WTC11 (cell line): ENCODE measurements around the gene PRSS56. TPM values are rescaled to one million over a fixed set of nuclear protein-coding genes. Genes with fewer than 3 reads are reported as not detected.

Source experiments
- ATAC-seq: fragments of 200-7000 bp; cut with Tn5 transposase; 2 replicates; pipeline ENCODE4 v1.10.0; 2021; ENCODE audit warnings: mild to moderate bottlenecking, moderate library complexity
- CTCF ChIA-PET: fragments of 300-600 bp; sonication (Branson Sonifier 250); formaldehyde crosslinking; loops from one replicate; lab custom pipeline; 2021; ENCODE audit warnings: antibody characterized with exemption; lab: Charles Lee
- POLR2A ChIA-PET: fragments of 350-600 bp; sonication (Branson Sonifier 250); formaldehyde crosslinking; loops from one replicate; lab custom pipeline; 2021; ENCODE audit warnings: antibody characterized with exemption; lab: Charles Lee
- DNase-seq: peaks from one replicate; pipeline ENCODE4 v3.0.0; 2021; ENCODE audit warnings: low spot score
- H3K27ac Mint-ChIP-seq: 2 replicates; pipeline ENCODE4 v1.8.0; 2021; ENCODE audit warnings: mixed read lengths
- H3K27me3 Mint-ChIP-seq: 2 replicates; pipeline ENCODE4 v1.8.0; 2021; ENCODE audit warnings: low read depth, mild to moderate bottlenecking, moderate library complexity, mixed read lengths
- H3K36me3 Mint-ChIP-seq: 2 replicates; pipeline ENCODE4 v1.8.0; 2021; ENCODE audit warnings: mixed read lengths
- H3K4me1 Mint-ChIP-seq: 2 replicates; pipeline ENCODE4 v1.8.0; 2022; ENCODE audit warnings: mixed read lengths
- H3K4me3 Mint-ChIP-seq: 2 replicates; pipeline ENCODE4 v1.8.0; 2021; ENCODE audit warnings: mild to moderate bottlenecking, moderate library complexity, mixed read lengths
- H3K9me3 Mint-ChIP-seq: 2 replicates; pipeline ENCODE4 v1.8.0; 2021; ENCODE audit warnings: mixed read lengths
- CREB1 ChIP-seq: sonication (generic); formaldehyde crosslinking; IDR thresholded peaks from 2 replicates; pipeline ENCODE4 v1.8.0; 2023; ENCODE audit warnings: mild to moderate bottlenecking, missing genetic modification reagents
- ELF4 ChIP-seq: sonication (generic); formaldehyde crosslinking; IDR thresholded peaks from 2 replicates; pipeline ENCODE4 v1.8.1; 2022; ENCODE audit warnings: low read depth, mild to moderate bottlenecking, moderate library complexity, missing genetic modification reagents
- GABPB1 ChIP-seq: sonication (generic); formaldehyde crosslinking; IDR thresholded peaks from 2 replicates; pipeline ENCODE4 v1.8.1; 2023; ENCODE audit warnings: mild to moderate bottlenecking, missing genetic modification reagents
- KAT7 ChIP-seq: sonication (generic); formaldehyde crosslinking; IDR thresholded peaks from 2 replicates; pipeline ENCODE4 v1.8.1; 2023; ENCODE audit warnings: missing genetic modification reagents, mild to moderate bottlenecking, borderline replicate concordance
- MXD4 ChIP-seq: fragments of 250-450 bp; sonication (Bioruptor Pico); IDR thresholded peaks from 2 replicates; pipeline ENCODE4 v1.8.0; 2021; ENCODE audit warnings: mild to moderate bottlenecking, moderate library complexity, borderline replicate concordance
- NFYB ChIP-seq: sonication (generic); formaldehyde crosslinking; conservative IDR thresholded peaks from 2 replicates; pipeline ENCODE4 v1.8.0; 2022; ENCODE audit warnings: low read depth, missing genetic modification reagents
- NR1H2 ChIP-seq: sonication (generic); formaldehyde crosslinking; IDR thresholded peaks from 2 replicates; pipeline ENCODE4 v1.9.0; 2021; ENCODE audit warnings: mild to moderate bottlenecking, moderate library complexity, missing genetic modification reagents
- RORB ChIP-seq: fragments of 250-450 bp; sonication (Bioruptor Pico); IDR thresholded peaks from 2 replicates; pipeline ENCODE4 v1.9.0; 2021; ENCODE audit warnings: mild to moderate bottlenecking
- SMAD3 ChIP-seq: sonication (generic); formaldehyde crosslinking; IDR thresholded peaks from 2 replicates; pipeline ENCODE4 v1.8.0; 2022; ENCODE audit warnings: missing genetic modification reagents, mild to moderate bottlenecking, borderline replicate concordance
- SMAD4 ChIP-seq: sonication (generic); formaldehyde crosslinking; IDR thresholded peaks from 2 replicates; pipeline ENCODE4 v1.8.0; 2022; ENCODE audit warnings: mild to moderate bottlenecking, missing genetic modification reagents
- SOX15 ChIP-seq: fragments of 250-450 bp; sonication (Bioruptor Pico); IDR thresholded peaks from 2 replicates; pipeline ENCODE4 v1.9.0; 2021; ENCODE audit warnings: mild to moderate bottlenecking
- ZNF219 ChIP-seq: sonication (generic); formaldehyde crosslinking; IDR thresholded peaks from 2 replicates; pipeline ENCODE4 v1.8.0; 2023; ENCODE audit warnings: missing genetic modification reagents, mild to moderate bottlenecking, borderline replicate concordance
- ZNF232 ChIP-seq: sonication (generic); formaldehyde crosslinking; IDR thresholded peaks from 2 replicates; pipeline ENCODE4 v1.8.0; 2022; ENCODE audit warnings: mild to moderate bottlenecking, missing genetic modification reagents
- ZNF416 ChIP-seq: fragments of 250-450 bp; sonication (Bioruptor Pico); IDR thresholded peaks from 2 replicates; pipeline ENCODE4 v1.9.0; 2021; ENCODE audit warnings: mild to moderate bottlenecking, inconsistent platforms
- ZNF671 ChIP-seq: fragments of 250-450 bp; sonication (Bioruptor Pico); IDR thresholded peaks from 2 replicates; pipeline ENCODE4 v1.8.0; 2021; ENCODE audit warnings: mild to moderate bottlenecking
- total RNA-seq: library from RNA; stranded (reverse); gene quantifications from 3 replicates; pipeline ENCODE4 v1.2.3, GENCODE V29; 2021
- TF ChIP-seq, protein P1 (sequence below): sonication (generic); formaldehyde crosslinking; IDR thresholded peaks from 2 replicates; pipeline ENCODE4 v1.8.1; 2023; ENCODE audit warnings: mild to moderate bottlenecking, missing genetic modification reagents, moderate library complexity
- TF ChIP-seq, protein P2 (sequence below): fragments of 250-450 bp; sonication (Bioruptor Pico); IDR thresholded peaks from 2 replicates; pipeline ENCODE4 v1.9.0; 2021; ENCODE audit warnings: mild to moderate bottlenecking, borderline replicate concordance
- TF ChIP-seq, protein P3 (sequence below): fragments of 200-600 bp; IDR thresholded peaks from 2 replicates; pipeline ENCODE4 v1.8.0; 2022; ENCODE audit warnings: antibody characterized with exemption
- TF ChIP-seq, protein P4 (sequence below): sonication (generic); formaldehyde crosslinking; IDR thresholded peaks from 2 replicates; pipeline ENCODE4 v1.8.1; 2022; ENCODE audit warnings: mild to moderate bottlenecking, missing genetic modification reagents, moderate library complexity, borderline replicate concordance
- TF ChIP-seq, protein P5 (sequence below): sonication (generic); formaldehyde crosslinking; IDR thresholded peaks from 2 replicates; pipeline ENCODE4 v1.8.0; 2022; ENCODE audit warnings: missing genetic modification reagents

Gene PRSS56
- total RNA-seq, 1 experiment from 2014 or later = not detected

DNA sequence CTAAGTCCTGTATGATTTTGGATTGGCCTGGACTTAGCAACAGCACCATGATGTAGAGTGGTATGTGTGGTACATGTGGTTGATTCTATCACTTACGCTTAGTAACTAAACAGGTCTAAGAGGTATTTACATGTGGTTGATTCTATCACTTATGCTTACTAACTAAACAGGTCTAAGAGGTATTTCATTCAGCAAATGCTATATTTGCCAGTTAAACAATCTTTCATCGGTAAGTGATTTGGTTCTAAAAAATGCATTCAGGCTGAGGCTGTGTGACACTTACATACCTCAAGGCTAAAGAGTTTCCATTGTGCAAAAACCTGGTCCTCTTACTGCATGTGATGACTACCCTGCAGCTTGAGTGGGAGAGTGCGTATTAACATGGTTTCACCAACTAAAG, 43.4 kb downstream of the PRSS56 start:
- CTCF ChIA-PET = interaction anchor here (1.7 kb wide), 1 partner anchor 39 kb away, joined by 4 read pairs; no protein-coding TSS in a partner anchor
- no peak for DNase-seq
- Mint-ChIP-seq H3K36me3 (peaks cover 73% of the 10 kb centered on the region), H3K9me3 (no peaks in the 10 kb centered on the region), H3K27me3 (no peaks in the 10 kb centered on the region), H3K4me1 (no peaks in the 10 kb centered on the region), H3K27ac (no peak overlapping the region), H3K4me3 (no peak overlapping the region)
- no peak for ATAC-seq
- no peak for TF ChIP-seq GABPB1 (CRISPR knock-in tag)
- TF ChIP-seq, protein P1, sequence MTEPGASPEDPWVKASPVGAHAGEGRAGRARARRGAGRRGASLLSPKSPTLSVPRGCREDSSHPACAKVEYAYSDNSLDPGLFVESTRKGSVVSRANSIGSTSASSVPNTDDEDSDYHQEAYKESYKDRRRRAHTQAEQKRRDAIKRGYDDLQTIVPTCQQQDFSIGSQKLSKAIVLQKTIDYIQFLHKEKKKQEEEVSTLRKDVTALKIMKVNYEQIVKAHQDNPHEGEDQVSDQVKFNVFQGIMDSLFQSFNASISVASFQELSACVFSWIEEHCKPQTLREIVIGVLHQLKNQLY (CRISPR knock-in tag) = no peak
- TF ChIP-seq, protein P2, sequence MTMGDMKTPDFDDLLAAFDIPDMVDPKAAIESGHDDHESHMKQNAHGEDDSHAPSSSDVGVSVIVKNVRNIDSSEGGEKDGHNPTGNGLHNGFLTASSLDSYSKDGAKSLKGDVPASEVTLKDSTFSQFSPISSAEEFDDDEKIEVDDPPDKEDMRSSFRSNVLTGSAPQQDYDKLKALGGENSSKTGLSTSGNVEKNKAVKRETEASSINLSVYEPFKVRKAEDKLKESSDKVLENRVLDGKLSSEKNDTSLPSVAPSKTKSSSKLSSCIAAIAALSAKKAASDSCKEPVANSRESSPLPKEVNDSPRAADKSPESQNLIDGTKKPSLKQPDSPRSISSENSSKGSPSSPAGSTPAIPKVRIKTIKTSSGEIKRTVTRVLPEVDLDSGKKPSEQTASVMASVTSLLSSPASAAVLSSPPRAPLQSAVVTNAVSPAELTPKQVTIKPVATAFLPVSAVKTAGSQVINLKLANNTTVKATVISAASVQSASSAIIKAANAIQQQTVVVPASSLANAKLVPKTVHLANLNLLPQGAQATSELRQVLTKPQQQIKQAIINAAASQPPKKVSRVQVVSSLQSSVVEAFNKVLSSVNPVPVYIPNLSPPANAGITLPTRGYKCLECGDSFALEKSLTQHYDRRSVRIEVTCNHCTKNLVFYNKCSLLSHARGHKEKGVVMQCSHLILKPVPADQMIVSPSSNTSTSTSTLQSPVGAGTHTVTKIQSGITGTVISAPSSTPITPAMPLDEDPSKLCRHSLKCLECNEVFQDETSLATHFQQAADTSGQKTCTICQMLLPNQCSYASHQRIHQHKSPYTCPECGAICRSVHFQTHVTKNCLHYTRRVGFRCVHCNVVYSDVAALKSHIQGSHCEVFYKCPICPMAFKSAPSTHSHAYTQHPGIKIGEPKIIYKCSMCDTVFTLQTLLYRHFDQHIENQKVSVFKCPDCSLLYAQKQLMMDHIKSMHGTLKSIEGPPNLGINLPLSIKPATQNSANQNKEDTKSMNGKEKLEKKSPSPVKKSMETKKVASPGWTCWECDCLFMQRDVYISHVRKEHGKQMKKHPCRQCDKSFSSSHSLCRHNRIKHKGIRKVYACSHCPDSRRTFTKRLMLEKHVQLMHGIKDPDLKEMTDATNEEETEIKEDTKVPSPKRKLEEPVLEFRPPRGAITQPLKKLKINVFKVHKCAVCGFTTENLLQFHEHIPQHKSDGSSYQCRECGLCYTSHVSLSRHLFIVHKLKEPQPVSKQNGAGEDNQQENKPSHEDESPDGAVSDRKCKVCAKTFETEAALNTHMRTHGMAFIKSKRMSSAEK (CRISPR knock-in tag) = no peak
- no peak for TF ChIP-seq SMAD4
- TF ChIP-seq, protein P3, sequence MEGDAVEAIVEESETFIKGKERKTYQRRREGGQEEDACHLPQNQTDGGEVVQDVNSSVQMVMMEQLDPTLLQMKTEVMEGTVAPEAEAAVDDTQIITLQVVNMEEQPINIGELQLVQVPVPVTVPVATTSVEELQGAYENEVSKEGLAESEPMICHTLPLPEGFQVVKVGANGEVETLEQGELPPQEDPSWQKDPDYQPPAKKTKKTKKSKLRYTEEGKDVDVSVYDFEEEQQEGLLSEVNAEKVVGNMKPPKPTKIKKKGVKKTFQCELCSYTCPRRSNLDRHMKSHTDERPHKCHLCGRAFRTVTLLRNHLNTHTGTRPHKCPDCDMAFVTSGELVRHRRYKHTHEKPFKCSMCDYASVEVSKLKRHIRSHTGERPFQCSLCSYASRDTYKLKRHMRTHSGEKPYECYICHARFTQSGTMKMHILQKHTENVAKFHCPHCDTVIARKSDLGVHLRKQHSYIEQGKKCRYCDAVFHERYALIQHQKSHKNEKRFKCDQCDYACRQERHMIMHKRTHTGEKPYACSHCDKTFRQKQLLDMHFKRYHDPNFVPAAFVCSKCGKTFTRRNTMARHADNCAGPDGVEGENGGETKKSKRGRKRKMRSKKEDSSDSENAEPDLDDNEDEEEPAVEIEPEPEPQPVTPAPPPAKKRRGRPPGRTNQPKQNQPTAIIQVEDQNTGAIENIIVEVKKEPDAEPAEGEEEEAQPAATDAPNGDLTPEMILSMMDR = no peak
- TF ChIP-seq RORB (CRISPR knock-in tag) = no peak
- TF ChIP-seq, protein P4, sequence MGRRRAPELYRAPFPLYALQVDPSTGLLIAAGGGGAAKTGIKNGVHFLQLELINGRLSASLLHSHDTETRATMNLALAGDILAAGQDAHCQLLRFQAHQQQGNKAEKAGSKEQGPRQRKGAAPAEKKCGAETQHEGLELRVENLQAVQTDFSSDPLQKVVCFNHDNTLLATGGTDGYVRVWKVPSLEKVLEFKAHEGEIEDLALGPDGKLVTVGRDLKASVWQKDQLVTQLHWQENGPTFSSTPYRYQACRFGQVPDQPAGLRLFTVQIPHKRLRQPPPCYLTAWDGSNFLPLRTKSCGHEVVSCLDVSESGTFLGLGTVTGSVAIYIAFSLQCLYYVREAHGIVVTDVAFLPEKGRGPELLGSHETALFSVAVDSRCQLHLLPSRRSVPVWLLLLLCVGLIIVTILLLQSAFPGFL (CRISPR knock-in tag) = no peak
- no peak for TF ChIP-seq ZNF671
- no peak for TF ChIP-seq CREB1
- POLR2A ChIA-PET = no interaction called here

DNA sequence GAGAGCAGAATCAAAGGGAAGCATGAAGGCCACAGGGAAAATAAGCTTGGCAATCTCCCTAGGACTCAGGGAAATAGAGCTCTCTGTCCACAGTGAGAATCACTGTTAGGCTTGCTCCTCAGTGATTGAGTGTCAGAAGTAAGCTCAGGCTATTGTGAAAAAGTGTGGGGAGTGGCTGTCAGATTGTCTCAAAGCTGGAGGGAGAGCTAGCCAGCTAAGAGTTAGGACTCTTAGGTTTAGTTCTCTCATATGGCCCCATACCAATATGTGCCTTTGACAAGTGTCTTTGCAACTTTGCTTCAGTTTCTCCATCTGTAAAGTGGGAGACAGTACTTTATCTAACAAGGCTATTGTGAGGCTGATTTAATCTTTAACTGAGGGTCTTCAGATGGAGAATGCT, 47.5 kb downstream of the PRSS56 start:
- no peak overlapping the region for H3K4me3 Mint-ChIP-seq
- DNase-seq (no peak), ATAC-seq (no peak)
- no peak overlapping the region for H3K27ac Mint-ChIP-seq
- H3K36me3 Mint-ChIP-seq = peaks cover 61% of the 10 kb centered on the region
- ChIA-PET POLR2A (no interaction called here), CTCF (interaction anchor here (0.6 kb wide), 1 partner anchor 29 kb away, joined by 3 read pairs; no protein-coding TSS in a partner anchor)
- no peaks in the 10 kb centered on the region for H3K27me3 Mint-ChIP-seq
- no peaks in the 10 kb centered on the region for H3K4me1 Mint-ChIP-seq
- no peaks in the 10 kb centered on the region for H3K9me3 Mint-ChIP-seq
- TF ChIP-seq ZNF219 (CRISPR knock-in tag) = no peak
- TF ChIP-seq MXD4 = no peak
- no peak for TF ChIP-seq SMAD4
- TF ChIP-seq SOX15 (CRISPR knock-in tag) = no peak
- no peak for TF ChIP-seq ZNF416
- no peak for TF ChIP-seq NR1H2
- TF ChIP-seq SMAD3 (CRISPR knock-in tag) = no peak
- TF ChIP-seq, protein P5, sequence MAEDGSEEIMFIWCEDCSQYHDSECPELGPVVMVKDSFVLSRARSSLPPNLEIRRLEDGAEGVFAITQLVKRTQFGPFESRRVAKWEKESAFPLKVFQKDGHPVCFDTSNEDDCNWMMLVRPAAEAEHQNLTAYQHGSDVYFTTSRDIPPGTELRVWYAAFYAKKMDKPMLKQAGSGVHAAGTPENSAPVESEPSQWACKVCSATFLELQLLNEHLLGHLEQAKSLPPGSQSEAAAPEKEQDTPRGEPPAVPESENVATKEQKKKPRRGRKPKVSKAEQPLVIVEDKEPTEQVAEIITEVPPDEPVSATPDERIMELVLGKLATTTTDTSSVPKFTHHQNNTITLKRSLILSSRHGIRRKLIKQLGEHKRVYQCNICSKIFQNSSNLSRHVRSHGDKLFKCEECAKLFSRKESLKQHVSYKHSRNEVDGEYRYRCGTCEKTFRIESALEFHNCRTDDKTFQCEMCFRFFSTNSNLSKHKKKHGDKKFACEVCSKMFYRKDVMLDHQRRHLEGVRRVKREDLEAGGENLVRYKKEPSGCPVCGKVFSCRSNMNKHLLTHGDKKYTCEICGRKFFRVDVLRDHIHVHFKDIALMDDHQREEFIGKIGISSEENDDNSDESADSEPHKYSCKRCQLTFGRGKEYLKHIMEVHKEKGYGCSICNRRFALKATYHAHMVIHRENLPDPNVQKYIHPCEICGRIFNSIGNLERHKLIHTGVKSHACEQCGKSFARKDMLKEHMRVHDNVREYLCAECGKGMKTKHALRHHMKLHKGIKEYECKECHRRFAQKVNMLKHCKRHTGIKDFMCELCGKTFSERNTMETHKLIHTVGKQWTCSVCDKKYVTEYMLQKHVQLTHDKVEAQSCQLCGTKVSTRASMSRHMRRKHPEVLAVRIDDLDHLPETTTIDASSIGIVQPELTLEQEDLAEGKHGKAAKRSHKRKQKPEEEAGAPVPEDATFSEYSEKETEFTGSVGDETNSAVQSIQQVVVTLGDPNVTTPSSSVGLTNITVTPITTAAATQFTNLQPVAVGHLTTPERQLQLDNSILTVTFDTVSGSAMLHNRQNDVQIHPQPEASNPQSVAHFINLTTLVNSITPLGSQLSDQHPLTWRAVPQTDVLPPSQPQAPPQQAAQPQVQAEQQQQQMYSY (CRISPR knock-in tag) = no peak
- TF ChIP-seq ZNF232 = no peak
- TF ChIP-seq ELF4 (CRISPR knock-in tag) = no peak
- TF ChIP-seq, protein P4 (CRISPR knock-in tag) = no peak
- TF ChIP-seq NFYB (CRISPR knock-in tag) = no peak
- no peak for TF ChIP-seq KAT7
